Calu3 (cell line): ENCODE measurements around the gene WDR38. TPM values are rescaled to one million over a fixed set of nuclear protein-coding genes. Genes with fewer than 3 reads are reported as not detected.

Experiments used
- BruUV-seq: library from RNA; stranded (reverse); fragments of 400-500 nt; replicated peaks from 2 replicates; lab custom pipeline; 2021; lab: Mats Ljungman, UMichigan
- CTCF ChIA-PET: fragments of 300-600 bp; sonication (Branson Sonifier 250); formaldehyde crosslinking; loops from one replicate; lab custom pipeline; 2022; ENCODE audit warnings: antibody characterized with exemption; lab: Charles Lee
- DNase-seq: peaks from one replicate; pipeline ENCODE4 v3.0.0; 2022
- H3K27ac Mint-ChIP-seq: one replicate; pipeline ENCODE4 v1.8.0; 2022; ENCODE audit warnings: mixed read lengths; ENCODE audit not compliant: unreplicated experiment
- H3K27me3 Mint-ChIP-seq: one replicate; pipeline ENCODE4 v1.8.0; 2022; ENCODE audit warnings: mixed read lengths; ENCODE audit not compliant: unreplicated experiment
- H3K36me3 Mint-ChIP-seq: one replicate; pipeline ENCODE4 v1.8.0; 2022; ENCODE audit warnings: mild to moderate bottlenecking, moderate library complexity, mixed read lengths; ENCODE audit not compliant: insufficient read depth, unreplicated experiment
- H3K4me1 Mint-ChIP-seq: one replicate; pipeline ENCODE4 v1.8.0; 2022; ENCODE audit warnings: mild to moderate bottlenecking, low read depth, mixed read lengths; ENCODE audit not compliant: unreplicated experiment
- H3K4me3 Mint-ChIP-seq: one replicate; pipeline ENCODE4 v1.8.0; 2022; ENCODE audit warnings: mild to moderate bottlenecking, low read depth, moderate library complexity, mixed read lengths; ENCODE audit not compliant: unreplicated experiment
- H3K9me3 Mint-ChIP-seq: one replicate; pipeline ENCODE4 v1.8.0; 2022; ENCODE audit warnings: low read depth, mixed read lengths; ENCODE audit not compliant: unreplicated experiment
- intact Hi-C: fragments of 100-400 bp; cut with micrococcal nuclease; formaldehyde crosslinking; loops from one replicate; pipeline ENCODE4 v1.10.0; 2022; ENCODE audit not compliant: unreplicated experiment
- total RNA-seq: library from RNA; stranded (reverse); gene quantifications from 2 replicates; pipeline ENCODE4 v1.2.3, GENCODE V29; 2022
- TF ChIP-seq, protein P1 (sequence below): fragments of 200-600 bp; IDR thresholded peaks from one replicate; pipeline ENCODE4 v1.8.0; 2022; ENCODE audit warnings: antibody characterized with exemption; ENCODE audit not compliant: unreplicated experiment

WDR38 gene
- total RNA-seq, 1 experiment from 2014 or later, result not detected

GRCh38 chr9:124839612-124840299 lies 13.5 kb upstream of the WDR38 start:
- CTCF ChIA-PET, result interaction anchor here (1.0 to 1.3 kb wide), 2 partner anchors 13 to 29 kb away, joined by 4 to 5 read pairs; no protein-coding TSS in a partner anchor
- no peak for DNase-seq
- BruUV-seq, result no TSS peak
- Mint-ChIP-seq H3K27ac (no peak overlapping the region), H3K4me3 (no peak overlapping the region), H3K36me3 (no peaks in the 10 kb centered on the region), H3K4me1 (peaks cover 17% of the 10 kb centered on the region), H3K9me3 (no peaks in the 10 kb centered on the region), H3K27me3 (no peaks in the 10 kb centered on the region)
- intact Hi-C loops, result no loop called here
- TF ChIP-seq, protein P1, sequence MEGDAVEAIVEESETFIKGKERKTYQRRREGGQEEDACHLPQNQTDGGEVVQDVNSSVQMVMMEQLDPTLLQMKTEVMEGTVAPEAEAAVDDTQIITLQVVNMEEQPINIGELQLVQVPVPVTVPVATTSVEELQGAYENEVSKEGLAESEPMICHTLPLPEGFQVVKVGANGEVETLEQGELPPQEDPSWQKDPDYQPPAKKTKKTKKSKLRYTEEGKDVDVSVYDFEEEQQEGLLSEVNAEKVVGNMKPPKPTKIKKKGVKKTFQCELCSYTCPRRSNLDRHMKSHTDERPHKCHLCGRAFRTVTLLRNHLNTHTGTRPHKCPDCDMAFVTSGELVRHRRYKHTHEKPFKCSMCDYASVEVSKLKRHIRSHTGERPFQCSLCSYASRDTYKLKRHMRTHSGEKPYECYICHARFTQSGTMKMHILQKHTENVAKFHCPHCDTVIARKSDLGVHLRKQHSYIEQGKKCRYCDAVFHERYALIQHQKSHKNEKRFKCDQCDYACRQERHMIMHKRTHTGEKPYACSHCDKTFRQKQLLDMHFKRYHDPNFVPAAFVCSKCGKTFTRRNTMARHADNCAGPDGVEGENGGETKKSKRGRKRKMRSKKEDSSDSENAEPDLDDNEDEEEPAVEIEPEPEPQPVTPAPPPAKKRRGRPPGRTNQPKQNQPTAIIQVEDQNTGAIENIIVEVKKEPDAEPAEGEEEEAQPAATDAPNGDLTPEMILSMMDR, result peak; percentile 37

- Mint-ChIP-seq H3K4me3 (no peak overlapping the region), H3K9me3 (no peaks in the 10 kb centered on the region), H3K36me3 (no peaks in the 10 kb centered on the region), H3K4me1 (peaks cover 10% of the 10 kb centered on the region), H3K27ac (no peak overlapping the region), H3K27me3 (no peaks in the 10 kb centered on the region)
- intact Hi-C loops, result no loop called here
- DNase-seq, result no peak
- TF ChIP-seq, protein P1, result no peak
- CTCF ChIA-PET, result interaction anchor here (1.0 to 1.3 kb wide), 2 partner anchors 12 to 29 kb away, joined by 4 to 5 read pairs; no protein-coding TSS in a partner anchor
- BruUV-seq, result no TSS peak
Measured at GRCh38 chr9:124840300-124840833, 12.9 kb upstream of the WDR38 start.

DNA sequence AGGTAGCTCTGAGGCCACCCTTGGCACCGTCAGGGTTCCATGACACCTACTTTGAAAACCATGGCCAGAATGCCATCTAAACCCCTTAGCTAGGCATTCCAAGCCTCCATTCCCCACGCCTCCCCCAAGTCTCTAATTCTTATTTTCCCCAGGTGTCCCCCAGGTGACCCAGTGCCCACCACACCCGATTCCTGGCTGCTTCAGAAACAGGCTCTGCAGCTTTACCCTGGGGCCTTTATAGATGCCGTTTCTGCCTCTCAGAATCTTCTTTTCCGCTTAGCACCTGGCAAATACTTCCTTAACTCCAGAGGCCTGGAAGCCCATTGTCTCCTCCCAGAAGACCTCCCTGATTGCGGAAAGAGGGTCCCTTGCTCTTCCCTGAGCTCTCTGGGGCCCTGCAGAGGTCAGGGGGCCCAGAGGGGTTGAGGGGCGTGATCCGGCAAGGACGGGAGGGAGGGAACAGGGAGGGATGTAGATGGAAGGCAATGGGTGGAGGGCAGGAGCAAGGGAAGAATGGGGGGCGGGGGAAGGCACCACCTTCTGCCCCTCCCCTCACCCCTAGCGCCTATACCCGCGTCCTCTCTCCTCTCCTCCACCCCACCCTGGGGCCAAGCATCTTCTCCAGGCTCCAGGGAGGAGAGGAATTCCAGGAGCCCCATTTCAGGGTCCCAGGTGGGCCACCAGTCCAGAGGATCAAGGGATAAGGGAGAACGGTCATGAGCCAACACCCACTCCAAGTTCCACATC lies 12.0 kb upstream of the WDR38 start:
- DNase-seq, result no peak
- TF ChIP-seq, protein P1, result no peak
- Mint-ChIP-seq H3K4me3 (no peak overlapping the region), H3K36me3 (no peaks in the 10 kb centered on the region), H3K27ac (no peak overlapping the region), H3K27me3 (no peaks in the 10 kb centered on the region), H3K4me1 (peaks cover 8% of the 10 kb centered on the region), H3K9me3 (no peaks in the 10 kb centered on the region)
- CTCF ChIA-PET, result interaction anchor here (1.3 kb wide), 1 partner anchor 30 kb away, joined by 5 read pairs; no protein-coding TSS in a partner anchor
- BruUV-seq, result no TSS peak
- intact Hi-C loops, result no loop called here

DNA sequence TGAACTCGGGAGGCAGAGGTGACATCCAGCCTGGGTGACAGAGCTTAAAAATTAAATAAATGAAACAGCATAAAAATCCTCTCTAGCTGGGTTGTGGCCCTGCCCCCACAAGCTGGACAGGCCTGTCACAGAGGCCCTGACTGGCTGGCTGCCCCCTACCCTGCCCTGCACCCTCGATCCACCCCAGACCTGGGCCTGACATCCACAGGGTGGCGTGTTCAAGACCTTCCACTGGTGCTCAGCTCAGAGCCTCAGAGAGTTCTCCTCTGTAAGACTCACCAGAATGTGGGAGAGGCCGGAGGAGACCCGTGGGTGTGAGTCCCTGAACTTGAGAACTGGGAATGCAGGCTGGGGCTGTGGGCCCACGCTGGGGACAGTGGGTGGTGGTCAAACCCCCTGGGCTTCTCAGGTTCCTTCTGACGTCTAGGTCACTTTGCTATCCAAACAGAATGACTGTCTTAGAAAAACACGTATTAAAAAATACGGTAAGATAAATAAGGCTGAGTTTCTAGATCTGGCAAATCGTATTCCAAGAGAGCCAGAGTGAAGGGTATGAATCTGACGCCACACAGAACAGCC lies 9.7 kb upstream of the WDR38 start:
- no peaks in the 10 kb centered on the region for H3K36me3 Mint-ChIP-seq
- CTCF ChIA-PET, result no interaction called here

More for the DNA sequence above, 9.7 kb upstream of the WDR38 start:
- DNase-seq, result no peak
- TF ChIP-seq, protein P1, result no peak
- H3K4me3 Mint-ChIP-seq, result no peak overlapping the region
- no peaks in the 10 kb centered on the region for H3K9me3 Mint-ChIP-seq
- H3K27ac Mint-ChIP-seq, result no peak overlapping the region
- H3K27me3 Mint-ChIP-seq, result no peaks in the 10 kb centered on the region
- no TSS peak for BruUV-seq
- intact Hi-C loops, result no loop called here
- H3K4me1 Mint-ChIP-seq, result peaks cover 8% of the 10 kb centered on the region
